Measurements from ENCODE around the gene NGEF. TPM values are rescaled to one million over a fixed set of nuclear protein-coding genes. Genes with fewer than 3 reads are reported as not detected.
A peak's percentile ranks its signal among the peaks of the same experiment; 100 is the strongest.
"Not testable (repeated sequence)": the region's sequence is repeated elsewhere in the genome, so short reads cannot be mapped to it uniquely, and the experiment has no call there.

Gene NGEF
- total and polyA plus RNA-seq, 2 donors = 4.1 to 4.2 TPM

- H3K36me3 ChIP-seq (ENCODE audit: insufficient read depth) = peaks cover 1% of the 10 kb centered on the region
- no peak overlapping the region for H3K27ac ChIP-seq (ENCODE audit: low read depth)
- WGBS = 90% methylated on average over 8 of the region's 8 CpGs
- H3K4me1 ChIP-seq (ENCODE audit: insufficient read depth) = no peaks in the 10 kb centered on the region
- no peak overlapping the region for H3K4me3 ChIP-seq (ENCODE audit: low read depth, low read length)
- no peak for DNase-seq (ENCODE audit: extremely low spot score)
Observed at GRCh38 chr2:233022561-233022960, 9.5 kb upstream of the NGEF start.

DNA sequence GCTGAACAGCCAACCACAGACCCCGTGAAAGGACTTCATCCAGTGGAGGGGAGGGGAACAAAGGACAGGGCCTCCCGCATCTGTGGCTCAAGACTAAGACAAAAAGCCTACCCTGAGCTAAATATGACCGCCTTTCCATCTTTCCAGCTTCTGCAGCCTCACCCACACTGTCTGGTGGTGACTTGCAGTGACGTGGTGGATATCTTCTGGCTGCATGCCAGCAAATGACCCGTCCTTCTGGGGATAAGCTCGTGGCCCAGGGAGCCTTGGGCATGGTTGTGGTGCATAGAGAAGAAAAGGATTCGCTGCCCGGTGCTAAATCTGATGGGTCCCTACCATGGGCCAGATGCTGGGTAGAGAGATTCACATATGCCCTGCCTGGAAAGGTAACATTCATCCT is 8.7 kb upstream of the NGEF start:
- WGBS = 67% methylated on average over 8 of the region's 8 CpGs
- Histone ChIP-seq H3K4me1 (ENCODE audit: insufficient read depth) (no peaks in the 10 kb centered on the region), H3K4me3 (ENCODE audit: low read depth, low read length) (no peak overlapping the region), H3K36me3 (ENCODE audit: insufficient read depth) (peaks cover 1% of the 10 kb centered on the region), H3K27ac (ENCODE audit: low read depth) (no peak overlapping the region)
- DNase-seq (ENCODE audit: extremely low spot score) = no peak

DNA sequence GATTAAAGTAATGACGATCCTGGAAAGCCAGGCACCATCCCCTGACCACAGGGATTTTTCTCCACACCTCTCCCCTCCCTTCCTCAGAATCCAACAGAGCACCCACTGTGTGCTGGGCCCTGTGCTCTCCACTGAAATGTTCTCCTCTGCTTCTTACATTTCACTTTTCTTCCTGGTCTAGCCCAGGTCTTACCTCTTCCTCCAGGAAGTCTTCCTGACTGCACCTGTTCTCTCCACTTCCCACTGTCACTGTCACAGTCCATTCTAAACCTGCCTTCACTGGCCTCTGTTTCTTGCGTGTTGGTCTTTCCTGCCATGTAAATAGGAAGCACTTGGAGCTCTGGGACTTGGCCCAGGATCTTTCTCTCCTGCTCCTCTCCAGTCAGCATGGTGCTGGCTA is 7.4 kb upstream of the NGEF start:
- no peak for DNase-seq (ENCODE audit: extremely low spot score)
- H3K4me1 ChIP-seq (ENCODE audit: insufficient read depth) = no peaks in the 10 kb centered on the region
- peaks cover 1% of the 10 kb centered on the region for H3K36me3 ChIP-seq (ENCODE audit: insufficient read depth)
- 80% methylated on average over 2 of the region's 2 CpGs for WGBS
- no peak overlapping the region for H3K4me3 ChIP-seq (ENCODE audit: low read depth, low read length)
- H3K27ac ChIP-seq (ENCODE audit: low read depth) = no peak overlapping the region

- H3K4me3 ChIP-seq (ENCODE audit: low read depth, low read length); H3K36me3 ChIP-seq (ENCODE audit: insufficient read depth); H3K4me1 ChIP-seq (ENCODE audit: insufficient read depth); DNase-seq (ENCODE audit: extremely low spot score); H3K27ac ChIP-seq (ENCODE audit: low read depth): not testable (repeated sequence)
- WGBS = 94% methylated on average over 4 of the region's 4 CpGs
Observed at GRCh38 chr2:233019610-233020009, 6.6 kb upstream of the NGEF start.

DNA sequence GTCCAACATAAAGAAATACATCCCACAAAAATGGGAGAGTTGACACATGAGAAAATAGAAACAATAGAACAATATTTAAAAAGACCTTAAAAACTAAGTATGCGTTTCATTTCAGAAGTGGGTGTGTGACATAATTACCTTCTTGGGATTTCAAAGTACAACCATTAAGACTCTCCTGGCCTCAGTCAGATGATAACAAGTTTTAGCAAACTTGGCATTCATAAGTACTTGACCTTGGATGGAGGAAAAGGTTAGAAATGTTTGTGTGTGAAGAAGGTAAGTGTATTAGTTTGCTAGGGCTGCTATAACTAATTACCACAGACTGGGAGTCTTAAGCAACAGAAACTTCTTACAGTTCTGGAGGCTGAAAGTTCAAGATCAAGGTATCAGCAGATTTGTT is 4.9 kb upstream of the NGEF start:
- Histone ChIP-seq H3K27ac (ENCODE audit: low read depth) (no peak overlapping the region), H3K4me1 (ENCODE audit: insufficient read depth) (no peaks in the 10 kb centered on the region), H3K36me3 (ENCODE audit: insufficient read depth) (peaks cover 1% of the 10 kb centered on the region), H3K4me3 (ENCODE audit: low read depth, low read length) (no peak overlapping the region)
- DNase-seq (ENCODE audit: extremely low spot score) = no peak
- 96% methylated on average over 1 of the region's 1 CpG for WGBS

DNA sequence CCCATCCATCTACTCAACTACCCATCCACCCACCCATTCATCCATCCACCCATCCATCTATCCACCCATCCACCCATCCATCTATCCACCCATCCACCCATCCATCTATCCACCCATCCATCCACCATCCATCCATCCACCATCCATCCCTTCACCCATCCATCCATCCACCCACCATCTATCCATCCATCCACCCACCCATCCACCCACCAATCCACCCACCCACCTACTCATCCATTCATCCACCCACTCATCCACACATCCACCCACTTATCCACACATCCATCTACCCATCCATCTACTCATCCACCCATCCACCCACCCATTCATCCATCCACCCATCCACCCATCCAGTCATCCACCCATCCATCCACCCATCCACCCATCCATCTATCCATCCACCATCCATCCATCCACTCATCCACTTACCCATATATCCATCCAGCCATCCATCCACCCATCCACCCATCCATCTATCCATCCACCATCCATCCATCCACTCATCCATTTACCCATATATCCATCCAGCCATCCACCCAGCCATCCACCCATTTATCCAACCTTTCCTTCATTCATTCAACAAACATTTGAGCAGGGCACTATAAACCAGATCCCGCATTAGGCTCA is 2.1 kb upstream of the NGEF start:
- peaks cover 1% of the 10 kb centered on the region for H3K36me3 ChIP-seq (ENCODE audit: insufficient read depth)
- no peak overlapping the region for H3K27ac ChIP-seq (ENCODE audit: low read depth)
- H3K4me3 ChIP-seq (ENCODE audit: low read depth, low read length) = no peak overlapping the region
- H3K4me1 ChIP-seq (ENCODE audit: insufficient read depth) = no peaks in the 10 kb centered on the region
- 95% methylated on average over 1 of the region's 1 CpG for WGBS
- no peak for DNase-seq (ENCODE audit: extremely low spot score)

DNA sequence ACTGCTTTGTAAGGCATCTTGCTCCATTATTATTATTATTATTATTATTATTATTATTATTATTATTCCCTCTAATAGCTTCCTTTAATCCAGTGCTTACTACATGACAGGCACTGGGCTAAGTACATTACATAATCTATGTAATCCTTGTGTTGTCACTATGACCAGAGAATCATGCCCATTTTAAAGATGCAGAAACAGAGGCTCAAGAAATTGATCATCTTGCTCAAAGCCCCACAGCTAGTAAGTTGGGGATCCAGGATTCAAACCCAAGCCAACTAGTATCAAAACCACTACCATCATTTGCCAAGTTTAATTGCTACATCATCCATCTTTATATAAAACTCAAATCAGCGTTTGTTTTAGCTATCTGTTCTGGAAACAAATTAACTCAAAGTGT is 594 bp upstream of the NGEF start:
- H3K4me1 ChIP-seq (ENCODE audit: insufficient read depth) = no peaks in the 10 kb centered on the region
- WGBS = 85% methylated on average over 1 of the region's 1 CpG
- no peak overlapping the region for H3K4me3 ChIP-seq (ENCODE audit: low read depth, low read length)
- DNase-seq (ENCODE audit: extremely low spot score) = no peak
- H3K27ac ChIP-seq (ENCODE audit: low read depth) = no peak overlapping the region
- peaks cover 1% of the 10 kb centered on the region for H3K36me3 ChIP-seq (ENCODE audit: insufficient read depth)

GRCh38 chr2:233012301-233012971 is 620 bp downstream of the NGEF start:
- H3K36me3 ChIP-seq (ENCODE audit: insufficient read depth) = no peaks in the 10 kb centered on the region
- no peak for DNase-seq (ENCODE audit: extremely low spot score)
- no peak overlapping the region for H3K27ac ChIP-seq (ENCODE audit: low read depth)
- no peak overlapping the region for H3K4me3 ChIP-seq (ENCODE audit: low read depth, low read length)
- 52% methylated on average over 12 of the region's 12 CpGs for WGBS
- H3K4me1 ChIP-seq (ENCODE audit: insufficient read depth) = no peaks in the 10 kb centered on the region

- WGBS = 79% methylated on average over 1 of the region's 1 CpG
- Histone ChIP-seq H3K4me3 (ENCODE audit: low read depth, low read length) (no peak overlapping the region), H3K4me1 (ENCODE audit: insufficient read depth) (no peaks in the 10 kb centered on the region), H3K27ac (ENCODE audit: low read depth) (no peak overlapping the region), H3K36me3 (ENCODE audit: insufficient read depth) (no peaks in the 10 kb centered on the region)
- no peak for DNase-seq (ENCODE audit: extremely low spot score)
Observed at GRCh38 chr2:233011702-233012131, 1.3 kb downstream of the NGEF start.

DNA sequence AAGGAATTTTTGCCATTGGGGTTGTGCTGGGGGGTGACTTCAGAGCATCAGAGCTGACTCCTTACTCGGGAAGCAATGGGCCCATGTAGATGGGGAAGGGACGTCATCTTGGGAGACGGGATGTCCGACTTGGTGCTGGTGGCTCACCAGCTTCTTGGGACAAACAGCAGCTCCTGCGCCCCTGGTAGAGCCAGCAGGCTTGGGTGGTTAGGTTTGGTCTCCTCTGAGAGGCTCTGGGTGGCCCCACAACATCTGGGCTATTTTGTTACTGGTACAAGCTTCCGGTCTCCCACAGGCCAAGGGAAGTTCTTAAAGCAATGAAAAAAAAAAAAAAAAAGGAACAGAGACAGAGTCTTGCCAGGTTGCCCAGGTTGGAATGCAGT is 1.8 kb downstream of the NGEF start:
- Histone ChIP-seq H3K36me3 (ENCODE audit: insufficient read depth) (no peaks in the 10 kb centered on the region), H3K4me1 (ENCODE audit: insufficient read depth) (no peaks in the 10 kb centered on the region), H3K27ac (ENCODE audit: low read depth) (no peak overlapping the region), H3K4me3 (ENCODE audit: low read depth, low read length) (no peak overlapping the region)
- DNase-seq (ENCODE audit: extremely low spot score) = no peak
- 93% methylated on average over 6 of the region's 6 CpGs for WGBS

- Histone ChIP-seq H3K4me1 (ENCODE audit: insufficient read depth) (no peaks in the 10 kb centered on the region), H3K36me3 (ENCODE audit: insufficient read depth) (no peaks in the 10 kb centered on the region), H3K4me3 (ENCODE audit: low read depth, low read length) (no peak overlapping the region), H3K27ac (ENCODE audit: low read depth) (no peak overlapping the region)
- 91% methylated on average over 9 of the region's 9 CpGs for WGBS
- DNase-seq (ENCODE audit: extremely low spot score) = no peak
Observed at GRCh38 chr2:233010569-233011267, 2.3 kb downstream of the NGEF start.

DNA sequence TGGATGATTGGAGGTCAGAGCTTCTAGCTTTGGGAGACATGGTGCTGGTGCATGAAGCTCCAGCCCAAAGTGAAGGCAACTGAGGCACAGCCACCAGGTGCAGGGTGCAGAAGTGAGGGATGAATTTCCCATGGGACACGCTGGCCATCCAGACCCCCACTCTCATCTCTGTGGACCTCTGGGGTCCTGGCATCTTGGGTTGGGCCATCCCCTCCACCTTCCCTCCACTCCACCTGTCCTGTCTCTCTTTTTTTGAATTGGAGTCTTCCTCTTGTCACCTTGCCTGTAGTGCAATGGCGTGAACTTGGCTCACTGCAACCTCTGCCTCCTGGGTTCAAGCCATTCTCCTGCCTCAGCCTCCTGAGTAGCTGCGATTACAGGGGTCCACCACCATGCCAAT is 3.4 kb downstream of the NGEF start:
- 93% methylated on average over 3 of the region's 3 CpGs for WGBS
- no peak overlapping the region for H3K4me3 ChIP-seq (ENCODE audit: low read depth, low read length)
- DNase-seq (ENCODE audit: extremely low spot score) = no peak
- H3K4me1 ChIP-seq (ENCODE audit: insufficient read depth) = no peaks in the 10 kb centered on the region
- H3K36me3 ChIP-seq (ENCODE audit: insufficient read depth) = no peaks in the 10 kb centered on the region
- H3K27ac ChIP-seq (ENCODE audit: low read depth) = no peak overlapping the region

- peak; percentile 47 for DNase-seq (ENCODE audit: extremely low spot score)
- no peaks in the 10 kb centered on the region for H3K4me1 ChIP-seq (ENCODE audit: insufficient read depth)
- H3K4me3 ChIP-seq (ENCODE audit: low read depth, low read length) = no peak overlapping the region
- no peaks in the 10 kb centered on the region for H3K36me3 ChIP-seq (ENCODE audit: insufficient read depth)
- no peak overlapping the region for H3K27ac ChIP-seq (ENCODE audit: low read depth)
- WGBS = 46% methylated on average over 3 of the region's 3 CpGs
Observed at GRCh38 chr2:233007739-233008138, 5.3 kb downstream of the NGEF start.

DNA sequence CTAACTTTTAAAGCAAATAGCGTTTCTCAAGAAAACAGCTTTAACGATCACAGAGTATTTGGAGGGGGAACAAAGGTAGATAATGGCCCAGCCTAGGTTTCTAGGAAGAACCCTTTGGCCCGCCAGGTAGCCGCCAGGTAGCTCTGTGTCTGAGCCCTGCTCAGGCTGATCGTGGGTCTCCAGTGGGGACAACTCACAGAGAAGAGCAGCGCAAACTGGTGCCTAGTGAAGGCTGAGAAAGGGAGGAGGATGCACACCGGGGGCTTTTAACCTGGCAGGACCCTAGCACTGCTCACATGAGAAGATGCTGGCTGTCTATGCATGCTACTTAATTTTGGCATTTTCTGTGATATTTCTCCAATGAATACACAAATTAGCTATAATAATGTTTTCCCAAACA is 5.8 kb downstream of the NGEF start:
- no peak for DNase-seq (ENCODE audit: extremely low spot score)
- Histone ChIP-seq H3K27ac (ENCODE audit: low read depth) (no peak overlapping the region), H3K4me1 (ENCODE audit: insufficient read depth) (no peaks in the 10 kb centered on the region), H3K4me3 (ENCODE audit: low read depth, low read length) (no peak overlapping the region), H3K36me3 (ENCODE audit: insufficient read depth) (no peaks in the 10 kb centered on the region)
- 90% methylated on average over 7 of the region's 7 CpGs for WGBS

Data from urinary bladder (tissue), 4 donors.